Kidney glomerular epithelial cell (primary cell): Measurements from ENCODE around the gene FEZF2.

Source experiments
- DNase-seq: peaks from one replicate; lab custom pipeline; 2025; lab: John Stamatoyannopoulos, UW

Gene FEZF2

DNA sequence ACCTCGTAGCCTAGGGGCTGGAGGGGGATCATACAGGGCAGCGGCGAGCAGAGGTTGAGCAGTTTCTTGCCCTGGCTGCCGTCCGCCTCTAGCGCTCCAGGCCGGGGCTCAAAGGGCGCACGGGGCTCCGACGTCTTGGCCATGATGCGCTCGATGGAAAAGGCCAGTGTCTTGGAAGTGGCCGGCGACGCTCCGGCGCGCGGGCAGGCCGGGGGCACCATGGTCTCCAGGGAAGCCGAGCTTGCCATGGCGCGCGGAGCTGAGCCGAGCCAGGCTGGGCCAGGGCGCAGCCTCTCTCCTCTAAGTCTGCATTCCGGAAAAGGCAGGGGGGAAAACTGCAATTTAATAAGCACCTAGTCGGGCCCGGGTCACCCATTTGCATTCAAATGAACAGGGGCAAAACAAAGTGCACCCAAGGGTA lies 719 bp downstream of the FEZF2 start:
- DNase-seq, result no peak

DNA sequence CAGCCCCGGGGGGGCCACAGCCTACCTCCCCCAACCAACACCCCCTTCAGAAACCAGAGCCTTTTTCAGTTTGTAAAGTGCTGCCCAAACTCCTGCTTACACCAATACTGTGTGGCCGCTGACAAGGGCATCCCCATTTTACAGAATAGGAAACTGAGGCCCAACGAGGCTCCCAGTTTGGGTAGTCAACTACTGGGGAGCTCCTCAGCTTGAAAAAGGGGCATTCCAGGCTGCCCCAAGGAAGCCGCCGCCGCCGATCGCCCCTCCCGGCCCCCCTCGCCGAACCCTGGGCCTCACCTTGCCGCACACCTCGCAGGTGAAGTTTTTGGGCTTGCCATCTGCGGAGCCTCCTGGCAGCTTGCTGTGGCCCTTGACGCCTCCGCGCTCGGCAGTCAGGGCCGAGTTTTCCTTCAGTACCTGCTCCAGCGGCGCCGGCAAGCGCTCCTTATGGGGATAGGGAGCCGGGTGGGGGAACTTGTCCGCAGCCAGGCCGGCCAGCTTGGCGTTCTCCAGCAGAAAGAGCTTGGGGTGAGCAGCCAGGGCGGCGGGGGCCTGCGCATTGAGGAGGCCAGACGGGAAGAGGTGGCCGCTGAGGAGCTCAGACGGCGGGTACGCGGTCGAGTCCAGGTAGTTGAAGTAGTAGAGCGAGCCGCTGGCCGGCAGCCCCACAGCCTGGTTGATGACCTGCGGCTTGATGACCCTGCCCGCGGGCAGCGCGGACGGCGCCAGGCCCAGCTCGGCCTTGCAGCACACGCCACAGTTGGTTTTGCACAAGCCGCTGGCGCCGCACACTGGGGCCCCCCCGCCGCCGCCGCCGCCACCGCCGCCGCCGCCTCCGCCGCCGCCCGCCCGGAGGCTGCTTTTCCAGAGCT lies 1.4 kb downstream of the FEZF2 start:
- no peak for DNase-seq

DNA sequence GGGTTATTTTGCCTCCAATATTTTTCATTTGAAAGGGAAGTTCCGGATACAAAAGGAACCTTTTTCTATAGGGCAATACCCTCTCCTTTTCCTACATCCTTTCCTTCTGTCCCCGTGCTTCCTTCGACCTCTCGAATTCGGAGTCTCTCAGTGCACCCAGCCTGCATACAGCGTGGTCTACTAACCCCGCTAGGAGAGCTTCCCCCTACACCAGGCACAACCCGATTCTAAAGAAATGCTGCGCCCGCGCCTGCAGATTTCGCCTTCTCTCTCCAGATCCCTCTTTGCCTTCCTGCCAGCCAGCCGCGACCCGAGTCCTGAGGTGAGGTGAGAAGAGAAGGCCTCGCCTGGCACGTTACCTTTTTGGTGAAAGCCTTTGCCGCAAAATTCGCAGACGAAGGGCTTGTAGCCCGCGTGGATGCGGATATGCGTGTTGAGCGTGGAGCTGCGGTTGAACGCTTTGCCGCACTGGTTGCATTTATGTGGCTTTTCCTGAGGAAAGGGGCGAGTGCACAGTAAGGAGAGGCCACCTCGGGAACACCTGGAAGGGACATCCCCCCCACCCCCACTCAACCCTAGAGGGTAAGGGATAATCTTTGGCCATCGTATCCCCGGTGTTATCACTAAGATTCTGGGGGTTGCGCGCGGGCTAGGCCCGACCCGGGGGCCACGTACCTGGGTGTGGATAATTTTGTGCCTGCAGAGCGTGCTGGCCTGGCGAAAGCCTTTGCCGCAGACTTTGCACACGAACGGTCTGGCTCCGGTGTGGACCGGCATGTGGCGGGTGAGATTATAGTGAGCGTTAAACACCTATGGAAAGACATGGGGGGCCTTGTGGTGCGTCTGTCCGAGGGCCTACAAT lies 2.3 kb downstream of the FEZF2 start:
- no peak for DNase-seq

DNA sequence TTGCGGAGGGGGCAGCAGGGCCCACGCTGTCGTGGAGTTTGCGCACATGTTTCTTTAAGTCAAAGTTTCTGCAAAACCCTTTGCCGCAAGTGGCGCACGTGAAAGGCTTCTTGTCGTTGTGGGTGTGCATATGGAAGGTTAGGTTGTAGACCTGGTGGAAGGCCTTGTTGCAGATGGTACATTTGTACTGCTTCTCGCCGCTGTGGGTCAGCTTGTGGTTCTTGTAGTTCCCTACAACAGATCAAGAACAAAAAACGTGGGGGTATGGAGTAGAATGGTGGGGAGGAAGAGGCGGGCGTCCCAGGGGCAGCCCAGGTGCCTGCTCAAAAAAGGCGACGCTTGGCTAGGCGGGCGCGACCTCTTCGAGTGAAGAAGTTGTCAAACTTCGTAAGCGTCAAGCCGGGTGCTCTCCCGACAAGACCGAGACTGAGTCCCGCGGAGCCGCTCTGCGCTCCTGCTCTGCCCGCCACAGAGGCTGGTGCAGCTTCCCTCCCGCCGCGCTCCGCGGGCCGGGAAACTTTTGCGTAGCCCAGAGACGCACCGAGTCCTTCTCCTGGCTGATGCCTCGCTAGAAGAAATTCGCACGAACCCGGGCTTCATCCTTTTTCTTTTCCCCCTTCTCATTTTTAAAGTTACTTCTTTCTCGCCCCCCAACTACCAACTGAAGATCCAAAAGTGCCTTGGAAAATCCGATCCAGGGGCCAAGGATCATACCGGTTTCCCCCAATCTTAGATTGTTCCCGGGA lies 3.1 kb downstream of the FEZF2 start:
- DNase-seq, result no peak

DNA sequence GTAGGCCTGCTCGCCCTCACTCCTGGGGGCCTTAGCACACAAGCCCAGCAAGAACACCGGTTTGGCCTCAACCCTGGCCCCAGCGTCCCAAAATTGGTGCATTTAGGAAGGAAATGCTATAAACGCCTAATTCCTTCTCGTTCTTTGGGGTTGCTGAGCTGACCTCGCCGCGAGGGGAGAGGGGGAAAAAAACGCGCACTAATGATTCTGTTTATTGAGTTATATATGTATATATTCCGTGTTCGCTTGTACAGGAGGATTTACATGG lies 3.9 kb downstream of the FEZF2 start:
- no peak for DNase-seq

DNA sequence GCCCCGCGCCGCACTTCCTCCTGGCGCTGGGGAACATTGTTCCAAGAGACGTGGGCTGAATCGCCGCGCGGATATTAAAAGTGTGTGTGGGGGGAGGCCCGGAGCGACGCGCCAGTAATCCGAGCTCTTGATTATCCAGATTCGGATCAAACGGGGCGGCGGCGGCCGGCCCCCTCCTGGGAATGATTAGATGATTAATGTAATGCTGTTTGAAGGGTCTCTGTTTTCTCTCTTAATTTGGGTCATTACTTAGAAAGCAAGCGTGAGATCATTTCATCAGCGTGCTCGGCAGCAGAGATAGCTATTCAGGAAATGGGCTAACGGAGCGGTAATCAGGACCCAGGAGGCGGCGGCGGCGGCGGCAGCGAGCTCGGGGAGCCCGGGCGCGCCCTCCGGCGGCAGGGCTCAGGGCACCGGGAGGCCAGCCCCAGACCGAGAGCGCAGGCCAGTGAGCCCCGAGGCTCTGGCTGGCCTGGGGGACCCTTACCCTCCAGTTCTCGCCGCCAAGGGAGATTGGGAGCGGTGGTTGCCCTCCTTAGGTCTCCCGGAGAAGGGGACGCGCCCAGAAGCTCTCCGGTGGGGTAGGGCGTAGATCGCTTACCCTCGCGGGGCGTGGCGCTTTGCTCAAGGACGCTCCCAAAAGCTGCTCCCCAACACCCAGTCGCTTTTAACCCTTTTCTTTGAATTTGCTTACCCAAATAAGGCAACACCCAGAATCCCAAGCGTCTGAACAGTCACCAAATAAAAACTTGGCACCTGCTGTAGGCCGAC lies 4.5 kb downstream of the FEZF2 start:
- no peak for DNase-seq

DNA sequence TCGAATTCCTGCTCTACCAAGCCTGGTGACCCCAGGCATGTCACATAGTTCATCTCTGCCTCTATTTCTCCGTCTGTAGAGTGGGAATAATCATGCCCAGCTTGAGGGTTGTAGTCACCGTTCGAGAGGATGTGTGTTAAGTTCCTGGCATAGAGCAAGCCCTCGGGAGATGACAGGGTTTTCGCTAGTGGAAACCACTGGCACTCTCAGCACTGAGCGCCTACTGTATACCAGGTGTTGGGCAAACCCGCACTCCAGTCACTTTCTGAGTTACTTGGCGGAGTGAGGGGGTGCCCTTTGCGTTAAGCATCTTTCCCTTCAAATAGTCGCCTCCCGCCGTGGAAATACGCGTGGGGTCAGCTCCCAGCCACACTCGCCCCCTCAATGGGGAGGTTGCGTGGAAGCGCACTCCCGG lies 5.1 kb downstream of the FEZF2 start:
- no peak for DNase-seq

DNA sequence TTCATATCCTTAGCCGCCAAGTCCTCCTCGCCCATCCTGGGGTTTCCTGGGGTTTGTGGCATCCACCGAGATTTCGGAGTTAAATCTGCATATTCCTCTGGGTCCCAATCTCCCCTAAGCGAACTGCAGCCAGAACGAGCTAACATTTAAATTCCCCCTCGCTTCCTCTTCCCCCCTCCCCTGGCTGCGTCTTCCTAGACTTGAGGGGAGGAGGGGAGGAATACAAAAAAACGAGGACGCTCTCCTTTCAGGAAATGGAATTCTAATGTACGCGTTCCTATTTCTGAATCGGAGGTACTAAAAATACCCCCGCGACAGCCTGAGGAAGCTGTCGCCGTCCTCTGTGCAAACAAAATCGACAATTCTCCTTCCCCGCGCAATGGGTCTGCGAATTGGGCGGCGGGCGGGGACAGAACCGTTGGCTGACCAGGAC lies 5.6 kb downstream of the FEZF2 start:
- no peak for DNase-seq

DNA sequence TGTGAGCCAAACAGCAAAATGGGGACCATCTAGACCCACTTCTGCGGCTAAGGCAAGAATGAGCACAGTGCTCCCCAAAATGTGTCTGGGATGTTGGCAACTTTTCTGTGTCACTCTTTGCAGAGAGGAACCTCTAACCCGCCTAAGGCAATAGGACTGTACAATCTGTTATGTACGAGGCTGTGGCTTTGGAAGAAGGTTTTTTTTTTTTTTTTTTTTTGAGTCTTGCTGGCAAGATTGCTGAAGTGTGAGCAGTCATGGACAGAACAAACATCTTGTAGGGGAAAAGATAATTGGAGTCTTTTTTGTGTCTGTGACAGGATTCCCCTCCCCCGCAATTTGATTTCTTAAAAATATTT lies 7.2 kb downstream of the FEZF2 start:
- DNase-seq, result no peak

DNA sequence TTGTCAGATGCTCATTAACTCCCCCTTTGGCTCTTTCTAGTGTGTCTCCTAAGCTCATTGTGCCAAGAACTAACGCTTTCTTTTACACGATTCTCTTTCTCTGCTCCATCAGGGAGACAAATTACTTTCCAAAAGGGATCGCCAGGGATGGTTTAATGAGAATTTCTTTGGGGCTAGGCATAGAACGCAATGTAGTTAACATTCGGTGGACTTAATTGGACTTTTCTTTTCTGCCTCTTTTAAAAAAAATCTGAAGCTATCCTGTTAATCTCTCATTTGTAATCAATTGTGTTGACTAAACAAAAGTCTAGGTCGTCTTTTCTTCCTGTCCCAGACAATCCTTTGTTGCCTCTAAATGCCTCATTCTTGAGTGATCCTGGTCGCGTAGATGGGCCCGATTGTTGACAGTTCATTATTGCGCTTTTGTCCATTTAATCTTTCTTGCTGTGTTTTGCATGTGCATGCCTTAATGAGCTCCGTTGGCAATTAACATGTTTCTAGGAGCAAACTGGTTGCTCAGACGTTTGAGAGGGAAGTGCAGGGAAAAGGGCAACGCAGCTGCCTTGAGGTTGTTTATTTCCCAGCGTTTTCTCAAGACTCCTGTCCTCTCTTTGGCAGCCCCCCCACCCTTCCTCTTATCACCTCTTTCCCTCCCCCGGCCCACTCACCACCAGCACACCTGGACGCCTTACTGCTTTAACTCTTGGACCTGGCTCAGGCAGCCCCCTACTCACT lies 7.8 kb downstream of the FEZF2 start:
- DNase-seq, result no peak

DNA sequence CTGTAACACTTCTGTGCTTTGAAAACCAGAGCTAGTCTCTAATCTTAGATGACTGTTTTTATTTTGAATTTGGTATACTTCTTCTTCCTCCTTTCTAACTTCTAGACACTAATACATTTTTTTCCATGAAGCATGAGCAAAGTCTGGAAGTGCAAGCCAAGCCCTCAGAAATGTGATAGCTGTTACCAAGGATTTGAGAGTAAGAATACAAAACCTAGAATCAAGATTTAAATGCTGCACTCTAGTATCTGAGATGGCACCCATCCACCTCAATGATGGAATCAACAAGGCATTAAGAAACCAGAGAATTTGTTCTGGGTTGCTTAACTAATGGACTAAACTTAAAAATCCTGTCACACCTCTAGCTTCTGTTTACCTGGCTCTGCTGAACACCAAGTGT lies 9.2 kb downstream of the FEZF2 start:
- no peak for DNase-seq

DNA sequence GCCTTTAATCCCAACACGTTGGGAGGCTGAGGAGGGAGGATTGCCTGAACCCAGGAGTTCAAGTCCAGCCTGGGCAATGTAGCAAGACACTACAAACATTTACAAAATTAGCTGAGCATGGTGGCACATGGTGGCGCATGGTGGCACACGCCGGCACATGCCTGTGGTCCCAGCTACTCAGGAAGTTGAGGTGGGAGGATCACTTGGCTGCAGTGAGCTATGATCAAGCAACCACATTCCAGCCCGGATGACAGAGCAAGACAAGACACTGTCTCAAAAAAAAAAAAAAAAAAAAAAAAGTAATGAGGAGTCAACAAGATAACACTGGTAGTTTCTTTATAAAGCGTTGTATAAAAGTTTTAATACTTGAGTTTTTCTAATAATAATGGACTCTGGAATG lies 10.1 kb downstream of the FEZF2 start:
- no peak for DNase-seq

DNA sequence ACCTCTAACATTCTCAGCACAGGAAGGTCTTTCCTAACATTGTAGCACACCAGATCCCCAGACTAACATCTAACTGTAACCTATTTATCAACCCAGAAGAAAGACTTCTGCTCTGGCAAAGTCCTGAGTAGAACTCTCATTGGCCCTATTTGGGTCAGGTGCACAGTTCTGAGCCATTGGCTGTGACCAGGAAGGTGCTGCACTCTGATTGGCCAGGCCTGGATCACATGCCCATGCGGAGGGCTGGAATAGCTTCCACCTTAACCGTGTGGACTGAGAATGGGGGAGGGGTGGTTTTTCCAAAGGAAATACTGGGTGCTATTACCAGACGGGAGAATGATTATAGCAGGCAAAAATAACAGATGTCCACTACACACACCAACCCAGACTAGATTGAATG lies 11.5 kb downstream of the FEZF2 start:
- no peak for DNase-seq

DNA sequence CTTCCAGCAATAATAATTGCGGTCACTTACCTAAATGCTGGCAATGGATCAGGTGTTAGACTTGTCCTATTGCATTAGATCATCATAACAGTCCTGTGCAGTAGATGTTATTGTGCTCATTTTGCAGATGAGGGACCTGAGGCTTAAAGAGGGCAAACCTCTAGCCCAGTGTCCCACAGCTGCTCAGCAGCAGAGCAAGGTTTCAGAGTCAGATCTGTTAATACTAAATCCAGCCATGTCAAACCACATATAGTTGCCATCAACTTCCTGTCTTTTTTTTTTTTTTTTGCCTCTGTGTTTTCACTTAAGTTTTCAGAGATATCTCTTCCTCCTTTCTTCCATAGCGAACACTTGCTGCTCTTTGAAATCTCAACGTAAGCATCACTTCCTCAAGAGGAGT lies 12.1 kb downstream of the FEZF2 start:
- DNase-seq, result no peak

DNA sequence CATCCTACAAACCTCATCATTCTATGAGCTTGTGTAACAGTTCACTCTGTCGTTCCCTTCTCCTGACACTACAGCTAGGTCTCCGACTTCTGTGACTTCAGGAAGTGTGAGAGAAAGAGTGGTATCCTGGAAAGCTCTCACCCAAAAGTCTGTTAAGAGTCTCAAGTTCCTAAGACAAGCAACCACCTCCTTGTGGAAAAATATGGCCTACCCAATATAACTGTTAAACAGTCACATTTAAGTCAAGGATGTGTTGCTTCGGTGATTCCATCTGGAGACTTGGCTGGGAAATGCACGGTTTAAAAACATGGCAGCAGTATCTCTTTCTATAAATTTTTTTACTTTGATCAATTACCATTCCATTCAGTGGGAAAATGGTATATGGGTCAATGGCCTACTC lies 13.8 kb downstream of the FEZF2 start:
- DNase-seq, result no peak

DNA sequence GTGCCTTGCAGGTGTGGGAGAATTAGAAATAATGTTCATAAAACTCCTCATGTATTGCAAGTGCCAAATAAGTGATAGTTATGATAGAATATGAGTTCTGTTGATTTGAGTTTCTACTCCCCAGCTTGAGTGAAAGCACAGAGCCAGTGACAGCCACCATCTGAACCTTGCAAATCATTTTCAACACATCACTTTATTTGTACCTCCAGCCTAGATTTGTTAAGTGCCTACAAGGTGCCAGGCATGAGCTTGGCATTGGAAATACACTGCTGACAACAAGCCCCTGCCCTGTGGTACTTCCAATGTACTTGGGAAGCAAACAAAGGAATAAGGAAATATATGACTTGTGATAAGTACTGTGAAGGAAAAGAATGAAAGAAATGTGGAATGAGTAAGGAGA lies 17.0 kb downstream of the FEZF2 start:
- DNase-seq, result no peak

DNA sequence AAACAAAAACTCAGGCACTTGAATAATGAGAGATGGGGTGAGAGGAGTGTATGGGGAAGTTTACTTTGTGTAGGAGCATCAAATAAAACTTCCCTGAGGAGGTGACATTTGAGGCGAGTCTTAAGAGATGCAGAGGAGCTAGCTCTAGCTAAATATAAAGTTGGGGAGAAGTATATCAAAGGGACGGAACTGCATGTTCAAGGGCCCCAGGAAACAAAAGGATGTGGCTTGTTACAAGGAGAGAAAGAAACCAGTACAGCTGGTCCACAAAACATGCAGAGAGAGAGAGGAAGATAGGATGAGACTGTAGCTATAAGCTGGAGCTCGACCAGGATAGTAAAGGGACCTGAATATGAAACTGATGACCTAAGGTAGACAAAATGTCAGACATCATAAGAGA lies 17.6 kb downstream of the FEZF2 start:
- DNase-seq, result no peak

DNA sequence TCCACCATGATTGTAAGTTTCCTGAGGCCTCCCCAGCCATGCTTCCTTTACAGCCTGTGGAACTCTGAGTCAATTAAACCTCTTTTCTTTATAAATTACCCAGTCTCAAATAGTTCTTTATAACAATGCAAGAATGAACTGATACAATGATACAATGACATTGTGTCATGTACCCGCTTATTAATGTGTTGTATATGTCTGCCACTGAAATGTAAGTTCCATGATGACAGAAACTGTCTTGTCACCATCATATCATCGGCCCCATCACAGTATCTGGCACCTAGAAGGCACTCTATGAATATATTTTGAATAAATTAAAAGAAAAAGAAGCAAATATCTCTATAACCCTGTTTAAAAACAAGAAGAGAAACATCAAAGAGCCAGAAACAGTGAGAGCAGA lies 29.6 kb downstream of the FEZF2 start:
- no peak for DNase-seq

DNA sequence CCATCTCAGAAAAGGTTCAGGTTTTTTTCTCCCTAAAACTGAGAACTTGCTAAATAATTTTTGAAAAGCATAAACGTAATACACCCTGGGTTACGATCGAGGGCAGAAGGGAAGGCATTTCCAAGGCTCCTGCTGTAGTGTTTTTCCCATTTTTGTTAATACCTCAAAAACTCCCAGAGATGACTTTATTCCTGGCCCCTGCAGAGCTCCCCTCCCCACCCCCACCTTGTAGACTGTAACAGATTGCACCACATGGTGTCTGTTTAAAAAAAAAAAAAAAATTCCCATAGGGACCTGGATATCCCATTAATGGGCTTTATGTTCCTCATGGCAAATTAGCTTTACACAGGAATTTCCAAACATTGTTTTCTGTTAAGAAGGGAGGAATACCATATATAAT lies 38.2 kb downstream of the FEZF2 start:
- DNase-seq, result no peak

DNA sequence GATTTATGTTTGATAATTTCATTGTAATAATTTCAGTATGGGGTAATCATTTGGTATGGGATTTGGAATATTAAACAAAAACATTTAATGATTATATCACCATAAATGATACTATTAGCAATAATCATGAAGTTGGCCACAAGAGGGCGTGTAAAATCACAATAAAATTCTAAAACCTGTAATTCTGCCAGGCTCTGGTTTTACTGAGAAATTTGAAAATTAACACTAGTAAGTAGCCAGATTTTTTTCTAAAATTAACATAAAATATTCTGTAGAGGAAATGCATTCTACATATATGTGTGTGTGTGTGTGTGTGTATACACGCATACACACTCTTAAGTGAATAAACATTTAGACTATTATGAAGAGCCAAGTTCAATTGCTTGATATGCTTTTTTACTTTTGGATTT lies 40.5 kb downstream of the FEZF2 start:
- DNase-seq, result no peak

DNA sequence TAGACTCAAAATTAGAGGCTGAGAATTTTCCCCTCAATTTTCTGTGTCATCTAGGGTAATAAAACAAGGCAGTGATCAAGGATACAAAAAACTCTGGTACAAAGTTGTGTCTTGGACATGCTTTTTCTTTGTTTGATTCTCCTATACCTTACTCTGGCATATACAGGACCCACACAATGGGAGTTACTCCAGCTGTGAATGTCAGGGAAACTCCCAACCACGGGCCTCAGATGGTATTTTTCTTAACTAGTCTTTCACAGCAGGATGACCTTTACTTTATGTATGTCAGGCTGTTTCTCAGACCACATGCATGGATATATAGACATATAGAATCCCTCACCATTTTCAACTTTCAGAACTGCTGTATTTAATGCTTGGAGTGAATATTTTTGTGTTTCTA lies 41.3 kb downstream of the FEZF2 start:
- DNase-seq, result no peak
